GM23248 (cell line): ENCODE data around the gene PPFIA1.

Experiments used
- EZH2 ChIP-seq: fragments of 200-600 bp; sonication (generic); IDR thresholded peaks from 2 replicates; pipeline ENCODE4 v1.6.1; 2018; ENCODE audit warnings: antibody characterized with exemption, mild to moderate bottlenecking; ENCODE audit not compliant: insufficient read depth, poor library complexity, severe bottlenecking
- EZH2phosphoT487 ChIP-seq: fragments of 200-600 bp; sonication (generic); IDR thresholded peaks from 2 replicates; pipeline ENCODE4 v1.6.1; 2018; ENCODE audit warnings: antibody characterized with exemption, moderate library complexity, mild to moderate bottlenecking, low read depth; ENCODE audit not compliant: insufficient read depth

DNA sequence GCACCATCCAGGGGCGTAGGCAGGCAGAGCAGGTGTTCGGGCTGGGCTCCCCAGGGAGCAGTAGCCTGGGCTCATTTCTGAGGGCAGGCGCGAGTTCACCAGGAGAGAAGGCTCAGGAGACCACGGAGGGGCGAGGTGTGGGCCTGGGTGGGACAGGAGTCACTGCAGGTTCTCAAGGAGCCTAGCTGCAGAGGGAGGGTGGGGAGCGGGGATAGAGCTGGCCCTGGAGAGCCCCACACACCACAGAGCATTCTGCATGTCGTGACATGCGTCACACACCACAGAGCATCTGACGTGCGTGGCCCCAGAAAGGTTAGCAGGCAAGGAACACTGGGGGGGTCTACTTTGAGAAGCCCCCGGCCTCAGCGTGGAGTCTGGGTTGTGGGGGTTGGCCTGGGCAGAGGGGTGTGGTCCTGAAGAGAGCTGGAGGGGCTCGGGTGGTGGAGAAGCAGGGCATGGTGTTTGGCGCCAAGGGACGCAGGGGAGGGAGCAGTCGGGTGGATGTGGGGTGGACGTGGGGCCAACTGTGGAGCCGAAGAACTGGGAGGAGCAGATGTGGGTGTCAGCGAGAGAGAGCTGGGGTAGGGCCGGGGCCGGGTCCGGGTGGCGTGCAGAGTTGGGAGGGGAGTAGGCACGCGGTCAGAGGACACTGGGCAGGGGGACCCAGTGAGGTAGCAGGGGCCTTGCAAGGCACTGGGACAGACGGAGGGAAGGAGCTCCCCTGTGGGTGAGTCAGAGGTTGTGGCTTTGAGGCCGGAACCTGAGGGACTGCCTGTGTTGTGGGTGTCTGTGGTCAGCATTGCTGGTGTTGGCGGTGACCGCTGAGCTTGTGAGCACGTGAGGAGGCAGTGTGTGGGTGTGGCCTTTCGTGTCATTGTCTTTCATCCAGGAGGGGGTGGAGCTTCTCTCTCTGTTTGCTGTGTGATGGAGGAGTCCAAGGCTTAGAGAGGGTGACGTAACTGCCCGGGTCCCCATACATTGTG lies 153.3 kb downstream of the PPFIA1 start:
- TF ChIP-seq EZH2 (no peak), EZH2phosphoT487 (no peak)
